ENCODE results near the gene JUN. TPM values are rescaled to one million over a fixed set of nuclear protein-coding genes. Genes with fewer than 3 reads are reported as not detected.

Gene JUN
- total and polyA plus RNA-seq, 2 of the 13 experiments (the other 11 are each of a cell fraction or from before 2014, with no cell fraction given) = 18.2 to 22.3 TPM

GRCh38 chr1:58763214-58763613, 20.6 kb downstream of the JUN start (continued):
- TF ChIP-seq CERS6 (CRISPR knock-in tag; IDR thresholded peaks at IDR 0.05) (no peak), ZNF788 (CRISPR knock-in tag; IDR thresholded peaks at IDR 0.05; ENCODE audit: borderline replicate concordance) (no peak; the same call in 1 of the 2 replicates), BCL6 (CRISPR knock-in tag; IDR thresholded peaks at IDR 0.05) (peak; percentile 42; the same call in 1 of the 2 replicates), THAP11 (CRISPR knock-in tag; IDR thresholded peaks at IDR 0.05) (0 out of 2 replicates have a peak, but pooled peaks have one; percentile 23), ZNF724P (CRISPR knock-in tag; IDR thresholded peaks at IDR 0.05; ENCODE audit: borderline replicate concordance) (no peak), MAFK (conservative IDR thresholded peaks at IDR 0.05 in 1 of 2, IDR thresholded peaks at IDR 0.05 in 1 of 2; ENCODE audit: low read length in 2 of 2) (no peak), RARA (CRISPR knock-in tag; IDR thresholded peaks at IDR 0.05) (peak; percentile 42), ZFX (CRISPR knock-in tag; IDR thresholded peaks at IDR 0.05; ENCODE audit: low read depth) (no peak), ATF7-NPFF (CRISPR knock-in tag; IDR thresholded peaks at IDR 0.05; ENCODE audit: low read depth) (no peak), ZNF44 (CRISPR knock-in tag; IDR thresholded peaks at IDR 0.05) (no peak), MAX (IDR thresholded peaks at IDR 0.05) (no peak), FOXA3 (CRISPR knock-in tag; IDR thresholded peaks at IDR 0.05) (peak; percentile 60; the same call in 1 of the 2 replicates), ZNF275 (CRISPR knock-in tag; IDR thresholded peaks at IDR 0.05; ENCODE audit: borderline replicate concordance) (no peak), ZNF430 (CRISPR knock-in tag; IDR thresholded peaks at IDR 0.05) (no peak), KDM6A (CRISPR knock-in tag; IDR thresholded peaks at IDR 0.05; ENCODE audit: low read depth) (peak; percentile 53; the same call in 1 of the 2 replicates), SIX4 (CRISPR knock-in tag; IDR thresholded peaks at IDR 0.05) (no peak), SOX6 (IDR thresholded peaks at IDR 0.05) (no peak), SOX6 (CRISPR knock-in tag; IDR thresholded peaks at IDR 0.05) (peak; percentile 70), SRSF9 (IDR thresholded peaks at IDR 0.05; ENCODE audit: borderline replicate concordance, insufficient read depth, low read depth, low read length, poor library complexity, severe bottlenecking) (no peak)
- TF ChIP-seq, protein P1, sequence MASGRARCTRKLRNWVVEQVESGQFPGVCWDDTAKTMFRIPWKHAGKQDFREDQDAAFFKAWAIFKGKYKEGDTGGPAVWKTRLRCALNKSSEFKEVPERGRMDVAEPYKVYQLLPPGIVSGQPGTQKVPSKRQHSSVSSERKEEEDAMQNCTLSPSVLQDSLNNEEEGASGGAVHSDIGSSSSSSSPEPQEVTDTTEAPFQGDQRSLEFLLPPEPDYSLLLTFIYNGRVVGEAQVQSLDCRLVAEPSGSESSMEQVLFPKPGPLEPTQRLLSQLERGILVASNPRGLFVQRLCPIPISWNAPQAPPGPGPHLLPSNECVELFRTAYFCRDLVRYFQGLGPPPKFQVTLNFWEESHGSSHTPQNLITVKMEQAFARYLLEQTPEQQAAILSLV (CRISPR knock-in tag; IDR thresholded peaks at IDR 0.05; ENCODE audit: borderline replicate concordance) = no peak
- TF ChIP-seq, protein P2, sequence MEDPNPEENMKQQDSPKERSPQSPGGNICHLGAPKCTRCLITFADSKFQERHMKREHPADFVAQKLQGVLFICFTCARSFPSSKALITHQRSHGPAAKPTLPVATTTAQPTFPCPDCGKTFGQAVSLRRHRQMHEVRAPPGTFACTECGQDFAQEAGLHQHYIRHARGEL (CRISPR knock-in tag; IDR thresholded peaks at IDR 0.05) = no peak
- TF ChIP-seq, protein P3, sequence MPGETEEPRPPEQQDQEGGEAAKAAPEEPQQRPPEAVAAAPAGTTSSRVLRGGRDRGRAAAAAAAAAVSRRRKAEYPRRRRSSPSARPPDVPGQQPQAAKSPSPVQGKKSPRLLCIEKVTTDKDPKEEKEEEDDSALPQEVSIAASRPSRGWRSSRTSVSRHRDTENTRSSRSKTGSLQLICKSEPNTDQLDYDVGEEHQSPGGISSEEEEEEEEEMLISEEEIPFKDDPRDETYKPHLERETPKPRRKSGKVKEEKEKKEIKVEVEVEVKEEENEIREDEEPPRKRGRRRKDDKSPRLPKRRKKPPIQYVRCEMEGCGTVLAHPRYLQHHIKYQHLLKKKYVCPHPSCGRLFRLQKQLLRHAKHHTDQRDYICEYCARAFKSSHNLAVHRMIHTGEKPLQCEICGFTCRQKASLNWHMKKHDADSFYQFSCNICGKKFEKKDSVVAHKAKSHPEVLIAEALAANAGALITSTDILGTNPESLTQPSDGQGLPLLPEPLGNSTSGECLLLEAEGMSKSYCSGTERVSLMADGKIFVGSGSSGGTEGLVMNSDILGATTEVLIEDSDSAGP (CRISPR knock-in tag; IDR thresholded peaks at IDR 0.05; ENCODE audit: borderline replicate concordance) = no peak
- TF ChIP-seq, protein P4, sequence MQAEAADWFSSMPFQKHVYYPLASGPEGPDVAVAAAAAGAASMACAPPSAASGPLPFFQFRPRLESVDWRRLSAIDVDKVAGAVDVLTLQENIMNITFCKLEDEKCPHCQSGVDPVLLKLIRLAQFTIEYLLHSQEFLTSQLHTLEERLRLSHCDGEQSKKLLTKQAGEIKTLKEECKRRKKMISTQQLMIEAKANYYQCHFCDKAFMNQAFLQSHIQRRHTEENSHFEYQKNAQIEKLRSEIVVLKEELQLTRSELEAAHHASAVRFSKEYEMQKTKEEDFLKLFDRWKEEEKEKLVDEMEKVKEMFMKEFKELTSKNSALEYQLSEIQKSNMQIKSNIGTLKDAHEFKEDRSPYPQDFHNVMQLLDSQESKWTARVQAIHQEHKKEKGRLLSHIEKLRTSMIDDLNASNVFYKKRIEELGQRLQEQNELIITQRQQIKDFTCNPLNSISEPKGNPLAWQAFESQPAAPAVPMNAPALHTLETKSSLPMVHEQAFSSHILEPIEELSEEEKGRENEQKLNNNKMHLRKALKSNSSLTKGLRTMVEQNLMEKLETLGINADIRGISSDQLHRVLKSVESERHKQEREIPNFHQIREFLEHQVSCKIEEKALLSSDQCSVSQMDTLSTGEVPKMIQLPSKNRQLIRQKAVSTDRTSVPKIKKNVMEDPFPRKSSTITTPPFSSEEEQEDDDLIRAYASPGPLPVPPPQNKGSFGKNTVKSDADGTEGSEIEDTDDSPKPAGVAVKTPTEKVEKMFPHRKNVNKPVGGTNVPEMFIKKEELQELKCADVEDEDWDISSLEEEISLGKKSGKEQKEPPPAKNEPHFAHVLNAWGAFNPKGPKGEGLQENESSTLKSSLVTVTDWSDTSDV (CRISPR knock-in tag; IDR thresholded peaks at IDR 0.05) = no peak

Data from HepG2 (cell line).